GM12872 (cell line): ENCODE measurements around the gene MPHOSPH10.

Experiments used
- TF ChIP-seq, protein P1 (sequence below): IDR thresholded peaks from 3 replicates; pipeline ENCODE4 v1.5.1; 2011; ENCODE audit warnings: low read depth, mild to moderate bottlenecking, low read length, moderate library complexity; ENCODE audit not compliant: insufficient read depth

MPHOSPH10 gene

GRCh38 chr2:71126957-71127356, 3.5 kb upstream of the MPHOSPH10 start:
- TF ChIP-seq, protein P1, sequence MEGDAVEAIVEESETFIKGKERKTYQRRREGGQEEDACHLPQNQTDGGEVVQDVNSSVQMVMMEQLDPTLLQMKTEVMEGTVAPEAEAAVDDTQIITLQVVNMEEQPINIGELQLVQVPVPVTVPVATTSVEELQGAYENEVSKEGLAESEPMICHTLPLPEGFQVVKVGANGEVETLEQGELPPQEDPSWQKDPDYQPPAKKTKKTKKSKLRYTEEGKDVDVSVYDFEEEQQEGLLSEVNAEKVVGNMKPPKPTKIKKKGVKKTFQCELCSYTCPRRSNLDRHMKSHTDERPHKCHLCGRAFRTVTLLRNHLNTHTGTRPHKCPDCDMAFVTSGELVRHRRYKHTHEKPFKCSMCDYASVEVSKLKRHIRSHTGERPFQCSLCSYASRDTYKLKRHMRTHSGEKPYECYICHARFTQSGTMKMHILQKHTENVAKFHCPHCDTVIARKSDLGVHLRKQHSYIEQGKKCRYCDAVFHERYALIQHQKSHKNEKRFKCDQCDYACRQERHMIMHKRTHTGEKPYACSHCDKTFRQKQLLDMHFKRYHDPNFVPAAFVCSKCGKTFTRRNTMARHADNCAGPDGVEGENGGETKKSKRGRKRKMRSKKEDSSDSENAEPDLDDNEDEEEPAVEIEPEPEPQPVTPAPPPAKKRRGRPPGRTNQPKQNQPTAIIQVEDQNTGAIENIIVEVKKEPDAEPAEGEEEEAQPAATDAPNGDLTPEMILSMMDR, result no peak

- TF ChIP-seq, protein P1, result no peak
Measured at GRCh38 chr2:71129114-71129901, 1.1 kb upstream of the MPHOSPH10 start.

- TF ChIP-seq, protein P1, result no peak
Measured at GRCh38 chr2:71129902-71130151, 607 bp upstream of the MPHOSPH10 start.

DNA sequence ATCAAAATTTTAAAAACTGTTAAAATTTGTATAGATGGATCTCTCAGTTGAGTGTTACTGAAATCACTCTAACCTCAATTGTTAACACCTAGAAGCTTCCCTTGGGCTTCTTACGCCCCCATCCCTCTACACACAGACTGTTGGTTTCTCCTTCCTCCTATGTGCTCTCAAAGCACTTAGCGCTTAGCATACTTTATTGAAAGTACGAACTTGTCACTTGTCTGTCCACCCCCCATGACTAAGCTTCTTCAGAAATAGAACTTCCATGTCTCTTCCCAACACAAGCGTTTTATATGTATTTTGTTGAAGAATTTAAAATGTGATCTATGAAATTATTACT, 441 bp downstream of the MPHOSPH10 start:
- TF ChIP-seq, protein P1, result no peak

- TF ChIP-seq, protein P1, result no peak
Measured at GRCh38 chr2:71133603-71134002, 3.2 kb downstream of the MPHOSPH10 start.

DNA sequence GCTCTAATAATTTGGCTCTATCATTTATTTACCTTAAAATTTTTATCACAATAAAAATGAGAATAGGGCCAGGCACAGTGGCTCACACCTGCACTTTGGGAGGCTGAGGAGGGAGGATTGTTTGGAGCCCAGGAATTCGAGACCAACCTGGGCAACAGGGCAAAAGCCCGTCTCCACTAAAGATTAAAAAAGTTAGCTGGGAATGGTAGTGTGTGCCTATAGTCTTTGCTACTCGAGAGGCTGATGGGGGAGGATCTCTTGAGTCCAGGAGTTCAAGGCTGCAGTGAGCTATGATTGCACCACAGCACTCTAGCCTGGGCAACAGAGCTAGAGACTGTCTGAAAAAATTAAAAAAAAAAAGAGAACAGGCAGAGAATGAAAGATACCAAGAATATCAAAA, 5.7 kb downstream of the MPHOSPH10 start:
- TF ChIP-seq, protein P1, result no peak

DNA sequence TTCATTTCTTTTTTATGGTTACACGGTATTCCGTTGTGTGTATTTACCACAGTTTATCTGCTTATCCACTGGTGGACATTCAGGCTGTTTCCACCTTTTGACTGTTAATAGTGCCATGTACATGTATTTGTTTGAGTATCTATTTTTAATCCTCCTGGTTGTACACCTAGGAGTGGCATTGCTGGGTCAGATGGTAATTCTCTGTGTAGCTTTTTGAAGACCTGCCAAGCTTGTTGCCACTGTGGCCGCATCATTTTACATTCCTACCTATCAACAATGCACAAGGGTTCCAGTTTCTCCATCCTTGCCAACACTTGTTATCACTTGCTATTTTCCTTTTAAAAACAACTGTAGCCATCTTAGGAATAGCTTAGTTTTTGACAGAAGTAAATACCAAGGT, 13.3 kb downstream of the MPHOSPH10 start:
- TF ChIP-seq, protein P1, result no peak

- TF ChIP-seq, protein P1, result no peak
Measured at GRCh38 chr2:71148506-71149063, 18.2 kb downstream of the MPHOSPH10 start.
